Measurements from ENCODE around the gene FASTKD3.

The FASTKD3 gene

DNA sequence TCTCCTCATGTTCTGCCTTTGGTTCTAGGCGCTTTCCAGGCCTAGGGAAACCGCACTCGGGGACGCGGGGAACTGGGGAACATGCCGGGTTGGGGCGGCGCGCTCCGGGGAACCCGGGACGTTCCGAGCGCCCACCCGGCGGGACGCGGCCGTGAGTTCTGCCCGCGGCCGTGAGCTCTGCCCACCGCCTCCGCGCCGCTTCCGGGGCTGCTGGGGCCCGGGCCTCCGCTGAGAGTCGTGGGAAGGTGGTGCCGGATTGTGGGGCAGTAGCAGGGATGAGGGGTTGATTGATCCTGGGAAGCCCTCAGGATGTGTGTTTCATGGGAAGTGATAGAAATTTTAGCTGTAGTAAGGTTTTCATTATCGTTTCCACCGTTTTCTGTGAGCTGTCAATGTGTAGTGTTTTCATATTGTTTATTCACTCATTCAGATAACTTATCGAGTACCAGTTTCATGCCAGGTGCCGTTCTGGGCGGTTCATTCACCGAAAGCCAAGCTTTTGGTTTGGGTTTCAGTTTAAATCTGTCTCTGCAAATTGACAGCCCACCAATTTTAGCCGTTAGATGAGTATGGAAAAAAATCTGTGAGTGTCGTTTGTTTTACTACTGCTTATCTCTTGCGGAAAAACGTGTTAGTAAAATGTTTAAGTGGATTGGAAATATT, 774 bp upstream of the FASTKD3 start:
- H3K4me3 Mint-ChIP-seq, result peak overlapping the region; percentile 92
- H3K36me3 Mint-ChIP-seq, result peaks cover 20% of the 10 kb centered on the region
- no peaks in the 10 kb centered on the region for H3K9me3 Mint-ChIP-seq

DNA sequence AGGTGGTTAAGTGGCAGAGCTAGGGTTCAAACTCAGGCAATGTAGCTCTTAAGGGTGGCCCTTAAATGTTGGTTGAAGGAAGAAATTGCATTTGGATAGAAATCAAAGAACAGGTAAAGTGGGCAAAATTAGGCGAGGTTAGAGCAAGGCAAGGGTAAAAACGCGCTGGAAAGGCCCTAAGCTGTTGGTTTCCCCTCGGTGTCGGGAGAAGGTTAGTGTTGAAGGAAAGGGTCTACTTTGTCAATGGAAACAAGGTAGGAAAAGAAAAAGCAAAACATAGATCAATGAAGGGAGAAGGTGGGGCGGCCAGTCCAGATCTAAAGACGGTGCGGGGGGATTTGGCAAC, 431 bp downstream of the FASTKD3 start:
- ATAC-seq, result no peak
- peaks cover 50% of the 10 kb centered on the region for H3K4me1 Mint-ChIP-seq
- H3K36me3 Mint-ChIP-seq, result peaks cover 13% of the 10 kb centered on the region
- H3K27ac Mint-ChIP-seq, result peak overlapping the region; percentile 72
- H3K9me3 Mint-ChIP-seq, result no peaks in the 10 kb centered on the region
- no peaks in the 10 kb centered on the region for H3K27me3 Mint-ChIP-seq
- H3K4me3 Mint-ChIP-seq, result peak overlapping the region; percentile 92

More for the DNA sequence above, 774 bp upstream of the FASTKD3 start:
- ATAC-seq, result peak; percentile 61
- H3K27me3 Mint-ChIP-seq, result no peaks in the 10 kb centered on the region
- peaks cover 58% of the 10 kb centered on the region for H3K4me1 Mint-ChIP-seq
- H3K27ac Mint-ChIP-seq, result peak overlapping the region; percentile 72

DNA sequence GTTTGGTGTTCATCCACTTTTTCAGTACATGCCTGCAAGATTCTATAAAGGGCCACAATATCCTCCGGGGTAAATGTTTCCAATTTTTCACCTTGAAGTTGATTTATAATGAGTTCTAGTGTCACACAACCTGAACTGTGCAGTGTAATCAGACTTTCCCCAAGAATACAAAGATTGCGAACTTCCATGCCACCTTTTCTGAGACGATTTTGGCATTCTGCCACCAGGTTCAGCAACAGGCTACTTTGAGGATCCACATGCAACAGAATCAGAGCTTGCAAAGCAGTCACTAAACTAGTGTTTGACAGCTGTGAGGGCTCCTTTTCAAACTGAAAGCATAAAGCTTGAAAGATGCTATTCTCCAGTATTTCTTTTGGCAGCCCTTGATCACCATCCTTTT, 1.6 kb downstream of the FASTKD3 start:
- H3K27me3 Mint-ChIP-seq, result no peaks in the 10 kb centered on the region
- peaks cover 39% of the 10 kb centered on the region for H3K4me1 Mint-ChIP-seq
- H3K4me3 Mint-ChIP-seq, result no peak overlapping the region
- H3K36me3 Mint-ChIP-seq, result peaks cover 14% of the 10 kb centered on the region
- no peak for ATAC-seq
- H3K27ac Mint-ChIP-seq, result no peak overlapping the region
- no peaks in the 10 kb centered on the region for H3K9me3 Mint-ChIP-seq

DNA sequence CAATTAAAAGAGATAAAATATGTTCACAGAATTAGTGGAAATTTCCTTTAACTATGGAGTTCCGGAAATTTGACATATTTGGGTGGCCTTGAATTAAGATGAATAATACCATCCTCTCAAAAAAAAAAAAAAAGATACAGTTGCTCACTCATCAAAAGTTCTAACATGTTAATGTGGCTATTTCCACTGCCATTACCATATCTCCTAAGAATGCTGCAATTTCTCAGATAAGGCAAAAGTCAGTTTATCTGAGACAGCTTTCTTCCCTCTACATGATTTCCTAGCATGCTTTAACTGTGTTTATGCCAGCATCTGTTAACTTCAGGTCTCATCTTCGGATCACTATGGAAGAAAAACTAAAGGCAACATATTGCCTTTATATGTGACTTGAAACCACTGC, 2.6 kb downstream of the FASTKD3 start:
- H3K27ac Mint-ChIP-seq, result no peak overlapping the region
- H3K36me3 Mint-ChIP-seq, result peaks cover 22% of the 10 kb centered on the region
- H3K4me3 Mint-ChIP-seq, result no peak overlapping the region
- H3K27me3 Mint-ChIP-seq, result no peaks in the 10 kb centered on the region
- peaks cover 31% of the 10 kb centered on the region for H3K4me1 Mint-ChIP-seq
- H3K9me3 Mint-ChIP-seq, result no peaks in the 10 kb centered on the region
- no peak for ATAC-seq

DNA sequence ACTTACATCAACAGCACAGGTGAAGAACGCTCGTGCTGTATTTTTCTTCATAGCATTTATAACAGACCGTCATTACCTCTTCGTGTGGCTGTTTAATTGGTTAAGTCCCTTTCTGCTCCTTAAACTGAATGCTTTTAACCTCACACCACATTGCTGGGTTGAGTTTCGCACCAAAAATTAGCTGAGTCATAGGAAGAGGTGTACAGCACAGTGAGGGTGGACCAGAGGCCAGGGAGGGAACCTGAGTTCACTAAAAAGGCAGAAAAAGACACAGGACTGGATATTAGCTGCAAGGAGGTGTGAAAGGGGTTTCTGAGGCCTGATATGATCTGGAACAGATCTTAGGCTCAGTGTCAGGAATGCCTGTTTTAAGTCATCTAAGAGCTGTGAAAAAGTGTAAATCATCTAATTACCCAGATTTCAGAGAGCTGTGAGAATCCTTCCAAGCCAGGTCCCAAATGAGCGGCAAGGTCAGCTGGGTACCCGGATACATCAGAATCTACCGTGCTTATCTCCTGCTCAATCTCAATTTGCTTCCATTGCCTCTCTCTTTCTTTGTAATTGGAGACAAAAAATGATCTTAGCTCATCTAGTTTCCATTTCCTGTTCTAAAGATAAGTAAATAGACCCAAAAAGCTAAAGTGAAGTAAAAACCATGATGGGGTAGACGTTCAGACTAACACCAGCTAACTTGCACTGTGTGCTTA, 10.8 kb downstream of the FASTKD3 start:
- peaks cover 3% of the 10 kb centered on the region for H3K9me3 Mint-ChIP-seq
- H3K27ac Mint-ChIP-seq, result no peak overlapping the region
- H3K4me3 Mint-ChIP-seq, result no peak overlapping the region
- H3K27me3 Mint-ChIP-seq, result no peaks in the 10 kb centered on the region
- peaks cover under 1% of the 10 kb centered on the region for H3K4me1 Mint-ChIP-seq
- ATAC-seq, result no peak
- peaks cover 39% of the 10 kb centered on the region for H3K36me3 Mint-ChIP-seq

DNA sequence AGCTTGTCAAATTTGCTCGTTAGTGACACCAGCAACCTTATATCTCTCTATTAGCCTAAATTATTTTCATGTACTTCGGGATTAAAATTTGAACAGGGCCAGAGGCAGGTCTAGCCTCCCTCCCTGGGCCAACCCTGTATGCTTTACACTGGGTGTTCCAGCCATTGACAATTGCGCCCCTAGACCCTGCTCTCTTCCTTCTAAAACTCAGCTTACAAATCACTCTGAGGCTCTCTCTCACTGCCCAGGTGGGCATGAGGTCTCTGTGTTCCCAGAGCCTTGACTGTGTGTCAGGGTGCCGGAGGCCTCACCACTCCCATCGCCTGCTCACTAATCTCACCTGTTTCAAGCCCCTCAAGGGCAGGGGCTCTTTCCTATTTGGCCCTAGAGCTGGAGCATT, 11.5 kb downstream of the FASTKD3 start:
- Mint-ChIP-seq H3K4me3 (no peak overlapping the region), H3K27ac (no peak overlapping the region), H3K27me3 (peaks cover 3% of the 10 kb centered on the region), H3K4me1 (peaks cover 7% of the 10 kb centered on the region), H3K36me3 (peaks cover 33% of the 10 kb centered on the region), H3K9me3 (peaks cover 3% of the 10 kb centered on the region)
- ATAC-seq, result no peak

DNA sequence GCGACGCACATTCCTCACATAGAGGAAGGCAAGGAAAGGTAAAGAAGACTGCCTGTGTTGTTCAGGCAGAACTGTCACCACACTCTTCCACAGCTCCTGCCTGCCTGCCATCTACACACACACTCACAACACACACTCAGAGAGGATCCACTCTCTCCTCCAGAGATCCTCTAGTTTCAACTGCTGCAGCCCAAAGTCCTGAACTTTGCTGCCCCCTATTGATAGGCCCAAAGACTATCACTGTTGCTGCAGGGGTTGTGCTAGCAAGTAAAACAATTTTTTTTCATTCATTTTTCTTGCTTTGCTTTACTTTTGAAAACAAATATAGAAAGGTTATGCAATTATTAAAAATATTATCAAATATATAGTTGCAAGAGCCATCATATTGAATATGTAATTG, 12.0 kb downstream of the FASTKD3 start:
- no peak for ATAC-seq
- Mint-ChIP-seq H3K9me3 (peaks cover 3% of the 10 kb centered on the region), H3K4me3 (no peak overlapping the region), H3K27ac (no peak overlapping the region), H3K36me3 (peaks cover 31% of the 10 kb centered on the region), H3K27me3 (peaks cover 8% of the 10 kb centered on the region), H3K4me1 (peaks cover 12% of the 10 kb centered on the region)

DNA sequence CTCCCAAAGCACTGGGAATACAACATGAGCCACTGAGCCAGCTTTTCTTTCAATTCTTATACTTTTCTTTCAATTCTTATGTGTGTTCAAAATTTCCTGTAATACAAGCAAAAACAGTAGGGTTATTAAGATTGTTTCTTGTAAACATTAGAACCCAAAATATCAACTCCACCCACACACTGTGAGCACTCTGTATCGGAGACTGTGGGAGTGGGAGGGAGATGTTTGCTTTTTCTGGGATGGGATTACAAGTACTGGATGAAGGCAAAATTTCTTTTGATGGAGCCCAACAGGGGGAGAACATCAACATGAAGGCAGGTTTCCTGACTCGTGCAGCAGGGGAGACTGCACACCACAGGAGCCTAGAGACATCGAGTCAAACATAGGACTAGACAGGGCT, 13.2 kb downstream of the FASTKD3 start:
- Mint-ChIP-seq H3K4me3 (no peak overlapping the region), H3K36me3 (peaks cover 25% of the 10 kb centered on the region), H3K27ac (no peak overlapping the region), H3K27me3 (peaks cover 19% of the 10 kb centered on the region), H3K9me3 (peaks cover 3% of the 10 kb centered on the region), H3K4me1 (peaks cover 20% of the 10 kb centered on the region)
- no peak for ATAC-seq

DNA sequence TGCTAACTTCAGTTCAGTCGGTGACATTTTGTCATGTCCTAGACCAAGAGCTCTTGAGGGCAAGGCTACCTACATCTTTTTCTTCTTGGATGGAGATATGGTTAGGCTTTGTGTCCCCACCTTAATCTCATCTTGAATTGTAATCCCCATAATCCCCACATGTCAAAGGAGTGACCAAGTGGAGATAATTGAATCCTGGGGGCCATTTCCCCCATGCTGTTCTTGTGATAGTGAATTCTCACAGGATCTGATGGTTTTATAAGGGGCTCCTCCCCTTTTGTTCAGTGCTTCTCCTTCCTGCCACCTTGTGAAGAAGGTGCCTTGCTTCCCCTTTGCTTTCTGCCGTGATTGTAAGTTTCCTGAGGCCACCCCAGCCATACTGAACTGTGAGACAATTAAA, 15.8 kb downstream of the FASTKD3 start:
- H3K9me3 Mint-ChIP-seq, result peaks cover 3% of the 10 kb centered on the region
- no peak overlapping the region for H3K4me3 Mint-ChIP-seq
- peaks cover 35% of the 10 kb centered on the region for H3K27me3 Mint-ChIP-seq
- peaks cover 27% of the 10 kb centered on the region for H3K4me1 Mint-ChIP-seq
- H3K36me3 Mint-ChIP-seq, result peaks cover 7% of the 10 kb centered on the region
- ATAC-seq, result no peak
- no peak overlapping the region for H3K27ac Mint-ChIP-seq

DNA sequence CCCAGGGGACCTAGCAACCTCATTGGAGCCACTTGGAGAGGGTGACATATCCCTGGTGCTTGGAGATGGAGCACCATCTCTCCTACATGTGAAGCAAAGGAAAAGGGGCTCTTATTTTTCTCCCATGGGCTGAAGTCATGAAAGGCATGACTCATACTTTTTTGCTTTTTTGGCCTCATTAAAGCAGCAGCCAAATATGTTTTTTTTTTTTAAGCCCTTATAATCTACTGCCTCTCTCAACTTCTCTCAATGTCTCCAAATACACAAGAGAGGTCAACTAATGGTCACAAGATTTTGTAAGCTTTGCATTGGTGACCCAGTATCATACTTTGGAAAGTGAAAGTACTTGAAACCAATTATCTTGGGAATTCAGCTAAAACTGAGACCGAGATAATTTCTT, 16.3 kb downstream of the FASTKD3 start:
- Mint-ChIP-seq H3K27ac (no peak overlapping the region), H3K9me3 (peaks cover 3% of the 10 kb centered on the region), H3K4me3 (no peak overlapping the region), H3K27me3 (peaks cover 35% of the 10 kb centered on the region), H3K36me3 (peaks cover 3% of the 10 kb centered on the region), H3K4me1 (peaks cover 27% of the 10 kb centered on the region)
- ATAC-seq, result no peak

DNA sequence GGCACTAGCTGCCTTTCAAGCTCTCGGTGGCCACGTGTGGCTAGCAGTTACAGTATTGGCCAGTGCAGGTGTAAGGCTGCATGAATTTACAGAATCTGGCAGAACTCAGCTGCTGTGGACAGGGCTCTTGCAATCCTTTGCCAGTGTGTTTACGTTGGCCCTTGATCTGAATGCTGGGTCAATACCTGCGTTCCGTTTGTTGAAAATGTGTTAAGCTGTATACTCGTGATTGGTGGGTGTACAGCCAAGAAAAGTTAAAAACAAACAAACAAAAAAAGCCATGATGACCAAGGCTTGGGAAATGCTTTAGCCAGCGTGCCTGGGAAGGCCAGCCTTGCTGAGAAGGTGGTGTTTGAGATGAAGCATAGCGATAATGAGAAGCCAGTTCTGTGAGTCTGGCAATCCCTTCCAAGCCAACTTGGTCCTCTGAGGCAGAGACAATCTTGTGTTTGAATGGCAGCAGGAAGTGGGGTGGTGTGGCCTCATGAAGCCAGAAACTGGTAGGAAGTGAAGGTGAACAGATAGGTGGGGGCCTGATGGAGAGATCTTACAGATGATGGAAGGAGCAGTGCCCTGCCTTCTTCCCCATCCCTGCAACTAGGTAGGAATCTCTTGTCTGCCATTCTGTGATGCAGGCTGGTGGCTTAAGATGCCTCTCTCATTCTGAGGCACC, 17.1 kb downstream of the FASTKD3 start:
- Mint-ChIP-seq H3K27ac (no peak overlapping the region), H3K27me3 (peaks cover 35% of the 10 kb centered on the region), H3K4me1 (peaks cover 27% of the 10 kb centered on the region), H3K9me3 (peaks cover 3% of the 10 kb centered on the region), H3K4me3 (no peak overlapping the region), H3K36me3 (no peaks in the 10 kb centered on the region)
- ATAC-seq, result no peak

DNA sequence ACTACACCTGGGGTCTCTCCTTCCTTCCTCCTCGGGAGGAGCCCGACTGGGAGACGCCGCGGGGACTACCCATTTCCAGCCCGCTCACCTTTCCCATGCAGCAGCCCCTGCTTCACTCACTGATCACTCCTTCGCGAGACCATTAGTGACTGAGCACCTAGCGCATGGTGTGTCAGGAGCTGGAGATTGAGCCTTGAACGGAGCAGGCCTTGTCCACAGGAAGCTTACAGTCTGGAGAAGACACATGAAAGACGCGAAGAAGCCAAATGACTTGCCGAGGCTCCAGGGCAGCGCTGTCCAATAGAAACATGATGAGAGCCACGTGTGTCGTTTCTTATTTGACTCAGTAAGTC, 17.6 kb downstream of the FASTKD3 start:
- H3K27ac Mint-ChIP-seq, result no peak overlapping the region
- ATAC-seq, result no peak
- peaks cover 35% of the 10 kb centered on the region for H3K27me3 Mint-ChIP-seq
- H3K36me3 Mint-ChIP-seq, result no peaks in the 10 kb centered on the region
- peaks cover 27% of the 10 kb centered on the region for H3K4me1 Mint-ChIP-seq
- H3K4me3 Mint-ChIP-seq, result peak overlapping the region; percentile 68
- peaks cover 3% of the 10 kb centered on the region for H3K9me3 Mint-ChIP-seq

DNA sequence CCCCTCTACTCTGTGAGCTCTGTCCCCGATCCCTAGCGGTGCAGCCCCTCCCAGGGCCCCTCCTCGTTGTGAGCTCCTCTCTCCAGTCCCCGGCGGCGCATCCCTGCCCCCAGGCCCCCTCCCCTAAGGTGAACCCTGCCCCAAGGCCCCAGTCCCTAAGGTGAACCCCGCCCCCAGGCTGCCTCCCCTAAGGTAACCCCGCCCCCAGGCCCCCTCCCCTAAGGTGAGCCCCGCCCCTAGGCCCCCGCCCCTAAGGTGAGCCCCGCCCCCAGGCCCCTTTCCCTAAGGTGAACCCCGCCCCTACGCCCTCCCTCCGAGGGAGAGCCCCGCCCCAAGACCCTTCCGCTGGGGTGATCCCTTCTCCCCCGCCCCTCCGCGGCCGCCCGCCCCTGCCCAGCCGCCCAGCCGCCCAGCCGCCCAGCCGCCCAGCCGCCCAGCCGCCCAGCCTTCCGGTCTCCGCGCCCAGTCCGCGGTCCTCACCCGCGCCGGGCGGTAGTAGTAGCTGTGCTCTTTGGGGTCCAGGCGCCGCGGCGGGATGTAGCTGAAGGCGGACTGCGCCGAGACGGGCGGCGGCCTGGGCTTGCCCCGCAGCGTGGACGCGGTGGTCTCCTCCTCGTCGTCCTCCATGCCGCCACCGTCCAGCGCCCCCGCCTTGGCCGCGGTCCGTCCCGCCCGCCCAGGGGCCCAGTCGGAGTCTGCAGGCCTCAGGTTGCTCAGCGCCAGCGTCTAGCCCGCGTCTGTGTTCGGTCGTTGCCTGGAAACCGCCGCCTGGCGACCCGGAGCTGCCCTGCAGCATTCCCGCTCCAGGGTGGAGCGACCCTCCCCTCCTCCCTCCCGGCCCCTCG, 18.2 kb downstream of the FASTKD3 start, which contains the start of gene CFAP90:
CFAP90 (minus strand) TSS at position 739 of the 845 bp plus-strand sequence; CDS start at position 627, 112 bp downstream.
- peaks cover 3% of the 10 kb centered on the region for H3K9me3 Mint-ChIP-seq
- ATAC-seq, result peak; percentile 61
- no peaks in the 10 kb centered on the region for H3K36me3 Mint-ChIP-seq
- no peak within 1 kb of the TSS for H3K27ac Mint-ChIP-seq
- peaks cover 35% of the 10 kb centered on the region for H3K27me3 Mint-ChIP-seq
- H3K4me3 Mint-ChIP-seq, result peak within 1 kb of the TSS; percentile 68
- H3K4me1 Mint-ChIP-seq, result peaks cover 27% of the 10 kb centered on the region

DNA sequence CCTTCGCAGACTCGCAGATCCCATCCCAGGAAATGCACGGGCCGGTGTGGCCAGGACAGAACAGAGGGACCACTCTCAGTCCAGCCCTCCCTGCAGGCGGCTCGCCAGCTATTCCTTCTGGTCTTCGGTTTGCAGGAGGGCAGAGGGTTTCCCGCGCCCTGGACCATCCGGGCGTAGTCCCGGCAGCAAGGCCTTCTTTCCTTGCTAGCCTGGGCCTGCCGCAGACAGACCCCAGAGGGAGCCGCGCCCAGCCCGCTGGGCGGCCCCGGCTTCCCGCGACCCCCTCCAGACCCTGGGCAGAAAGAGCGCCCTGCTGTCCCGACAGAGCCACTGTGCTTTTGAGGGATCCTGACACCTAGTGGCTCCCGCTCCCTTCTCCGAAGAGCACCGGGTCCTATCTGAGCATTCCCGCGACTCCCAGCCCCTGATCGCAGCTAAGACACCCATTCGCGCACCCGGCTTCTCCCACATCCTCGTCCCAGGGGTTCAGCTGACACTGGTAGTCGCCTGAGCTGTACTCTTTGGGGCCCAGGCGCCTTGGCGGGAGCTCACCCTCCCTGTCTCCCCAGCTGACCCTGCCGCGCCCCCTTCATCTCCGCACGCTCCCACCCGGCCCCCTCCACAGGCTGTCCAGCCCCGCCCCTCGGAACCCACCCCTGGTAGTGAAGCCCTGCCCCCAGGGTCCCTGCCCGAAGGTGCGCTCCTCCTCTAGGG, 19.0 kb downstream of the FASTKD3 start:
- H3K4me1 Mint-ChIP-seq, result peaks cover 32% of the 10 kb centered on the region
- H3K27me3 Mint-ChIP-seq, result peaks cover 35% of the 10 kb centered on the region
- ATAC-seq, result no peak
- H3K27ac Mint-ChIP-seq, result no peak overlapping the region
- H3K4me3 Mint-ChIP-seq, result peak overlapping the region; percentile 63
- H3K36me3 Mint-ChIP-seq, result no peaks in the 10 kb centered on the region
- H3K9me3 Mint-ChIP-seq, result peaks cover 3% of the 10 kb centered on the region

All from stimulated activated memory B cell treated with anti-CD40 and anti-IgM and Interleukin-4, amounts not matched to agents 10 μg/mL and 1 μg/mL and 100 μg/mL, for 72 hours (primary cell).